ENCODE results near the gene CEACAM3. TPM values are rescaled to one million over a fixed set of nuclear protein-coding genes. Genes with fewer than 3 reads are reported as not detected.

CEACAM3 gene
- total and polyA plus RNA-seq, 9 donors, result 0.62 TPM; not detected in 8

- no peak for DNase-seq
- H3K4me3 ChIP-seq, result no peak within 1 kb of the TSS
- no peak within 1 kb of the TSS for H3K27ac ChIP-seq
- H3K9me3 ChIP-seq, result no peaks in the 10 kb centered on the region
- TF ChIP-seq CTCF (IDR thresholded peaks at IDR 0.05) (no peak), POLR2A (IDR thresholded peaks at IDR 0.05) (no peak), EP300 (IDR thresholded peaks at IDR 0.05) (no peak)
- no peaks in the 10 kb centered on the region for H3K36me3 ChIP-seq
- intact Hi-C loops (cut with DNase I), result no loop called here
- H3K27me3 ChIP-seq, result no peaks in the 10 kb centered on the region
- H3K4me1 ChIP-seq (ENCODE audit: insufficient read depth), result no peaks in the 10 kb centered on the region
- 79 to 85% (median 80%) methylated on average over 30 of the region's 30 CpGs for WGBS, 3 donors
Observed at GRCh38 chr19:41844601-41845000, 48.2 kb downstream of the CEACAM3 start, which contains the start of gene LYPD4. TSS of gene LYPD4 (minus strand) at chr19:41844683. CDS start at chr19:41839285, 5,398 bp downstream.

- Histone ChIP-seq H3K4me3 (no peak within 1 kb of the TSS), H3K27me3 (no peaks in the 10 kb centered on the region), H3K9me3 (no peaks in the 10 kb centered on the region), H3K27ac (no peak within 1 kb of the TSS), H3K36me3 (no peaks in the 10 kb centered on the region), H3K4me1 (ENCODE audit: insufficient read depth) (no peaks in the 10 kb centered on the region)
- no peak for DNase-seq
- TF ChIP-seq EP300 (IDR thresholded peaks at IDR 0.05) (no peak), POLR2A (IDR thresholded peaks at IDR 0.05) (no peak), CTCF (IDR thresholded peaks at IDR 0.05) (no peak)
- WGBS, 3 donors, result 84 to 98% (median 88%) methylated on average over 3 of the region's 3 CpGs
- intact Hi-C loops (cut with DNase I), result no loop called here
Observed at GRCh38 chr19:41845001-41845050, 48.4 kb downstream of the CEACAM3 start, which contains the start of gene DMRTC2. TSS of gene DMRTC2 (plus strand) at chr19:41845042. CDS start at chr19:41847429, 2,387 bp downstream.

- DNase-seq, result no peak
- H3K36me3 ChIP-seq, result no peaks in the 10 kb centered on the region
- no peaks in the 10 kb centered on the region for H3K9me3 ChIP-seq
- no peaks in the 10 kb centered on the region for H3K27me3 ChIP-seq
- 84 to 89% (median 87%) methylated on average over 23 of the region's 23 CpGs for WGBS, 3 donors
- no peaks in the 10 kb centered on the region for H3K4me1 ChIP-seq (ENCODE audit: insufficient read depth)
- intact Hi-C loops (cut with DNase I), result no loop called here
- no peak overlapping the region for H3K4me3 ChIP-seq
- no peak for TF ChIP-seq EP300 (IDR thresholded peaks at IDR 0.05)
- TF ChIP-seq CTCF (IDR thresholded peaks at IDR 0.05), result no peak
- TF ChIP-seq POLR2A (IDR thresholded peaks at IDR 0.05), result no peak
- H3K27ac ChIP-seq, result no peak overlapping the region
Observed at GRCh38 chr19:41845051-41845590, 48.7 kb downstream of the CEACAM3 start.

GRCh38 chr19:41847351-41848105 is 51.1 kb downstream of the CEACAM3 start:
- DNase-seq, result no peak
- Histone ChIP-seq H3K4me1 (ENCODE audit: insufficient read depth) (no peaks in the 10 kb centered on the region), H3K27me3 (no peaks in the 10 kb centered on the region), H3K4me3 (no peak overlapping the region), H3K36me3 (no peaks in the 10 kb centered on the region), H3K27ac (no peak overlapping the region), H3K9me3 (no peaks in the 10 kb centered on the region)
- intact Hi-C loops (cut with DNase I), result no loop called here
- no peak for TF ChIP-seq CTCF (IDR thresholded peaks at IDR 0.05)
- 74 to 80% (median 79%) methylated on average over 19 of the region's 19 CpGs for WGBS, 3 donors

Data from ovary (tissue), 9 donors.